ENCODE data around the gene LILRB1.
"Not testable (repeated sequence)": the region's sequence is repeated elsewhere in the genome, so short reads cannot be mapped to it uniquely, and the experiment has no call there.

DNA sequence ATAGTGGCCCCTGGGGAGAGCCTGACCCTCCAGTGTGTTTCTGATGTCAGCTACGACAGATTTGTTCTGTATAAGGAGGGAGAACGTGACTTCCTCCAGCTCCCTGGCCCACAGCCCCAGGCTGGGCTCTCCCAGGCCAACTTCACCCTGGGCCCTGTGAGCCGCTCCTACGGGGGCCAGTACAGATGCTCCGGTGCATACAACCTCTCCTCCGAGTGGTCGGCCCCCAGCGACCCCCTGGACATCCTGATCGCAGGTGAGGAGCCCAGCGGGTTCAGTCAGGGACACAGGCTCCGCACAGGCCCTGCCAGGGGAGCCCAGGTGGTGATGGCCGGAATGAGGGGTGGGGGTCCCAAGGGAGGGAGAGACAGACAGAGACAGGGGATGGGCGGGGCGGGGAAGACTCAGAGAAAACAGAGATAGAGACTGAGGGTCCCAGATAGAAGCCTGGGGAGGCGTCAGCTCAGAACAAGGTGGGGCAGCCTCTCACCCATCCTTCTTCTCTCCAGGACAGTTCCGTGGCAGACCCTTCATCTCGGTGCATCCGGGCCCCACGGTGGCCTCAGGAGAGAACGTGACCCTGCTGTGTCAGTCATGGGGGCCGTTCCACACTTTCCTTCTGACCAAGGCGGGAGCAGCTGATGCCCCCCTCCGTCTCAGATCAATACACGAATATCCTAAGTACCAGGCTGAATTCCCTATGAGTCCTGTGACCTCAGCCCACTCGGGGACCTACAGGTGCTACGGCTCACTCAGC, 34.4 kb upstream of the LILRB1 start:
- TF ChIP-seq EZH2 (IDR thresholded peaks at IDR 0.05; ENCODE audit: low read length, unreplicated experiment); EZH2phosphoT487 (IDR thresholded peaks at IDR 0.05; ENCODE audit: borderline replicate concordance, low read length): not testable (repeated sequence)
